GM21529 (cell line): Measurements from ENCODE around the gene NTF3.
"Not testable (repeated sequence)": the region's sequence is repeated elsewhere in the genome, so short reads cannot be mapped to it uniquely, and the experiment has no call there.

Experiments used
- ATAC-seq: cut with Tn5 transposase; IDR thresholded peaks from one replicate; pipeline ENCODE4 v1.9.1; 2021; ENCODE audit not compliant: unreplicated experiment

The NTF3 gene

GRCh38 chr12:5524769-5525436, 93.0 kb downstream of the NTF3 start:
- ATAC-seq, result no peak

- ATAC-seq, result no peak
Observed at GRCh38 chr12:5525783-5526367, 94.0 kb downstream of the NTF3 start.

- ATAC-seq, result no peak
Observed at GRCh38 chr12:5533368-5533767, 101.5 kb downstream of the NTF3 start.

- no peak for ATAC-seq
Observed at GRCh38 chr12:5534426-5535199, 102.7 kb downstream of the NTF3 start.

GRCh38 chr12:5535541-5535940, 103.6 kb downstream of the NTF3 start:
- ATAC-seq, result no peak

GRCh38 chr12:5537026-5537615, 105.2 kb downstream of the NTF3 start:
- ATAC-seq, result not testable (repeated sequence)

GRCh38 chr12:5537771-5538170, 105.9 kb downstream of the NTF3 start:
- no peak for ATAC-seq
